GM06990 (cell line): Measurements from ENCODE around the gene SLC17A5.
"Not testable (repeated sequence)": the region's sequence is repeated elsewhere in the genome, so short reads cannot be mapped to it uniquely, and the experiment has no call there.

Source experiments
- DNase-seq: peaks from one replicate; pipeline ENCODE4 v3.0.0-alpha.2; 2011; ENCODE audit not compliant: insufficient read length; ENCODE audit errors: extremely low read depth
- H3K27me3 ChIP-seq: replicated peaks from 2 replicates; pipeline ENCODE4 v1.6.0; 2011; ENCODE audit warnings: low read length; ENCODE audit not compliant: control insufficient read depth, insufficient read depth
- H3K36me3 ChIP-seq: 2 replicates; pipeline ENCODE4 v1.5.1; 2011; ENCODE audit warnings: low read length; ENCODE audit not compliant: control insufficient read depth, insufficient read depth
- H3K4me3 ChIP-seq: replicated peaks from 2 replicates; pipeline ENCODE4 v1.5.1; 2011; ENCODE audit warnings: low read depth, mild to moderate bottlenecking, control low read depth, low read length
- CTCF ChIP-seq: IDR thresholded peaks from 2 replicates; pipeline ENCODE4 v1.5.1; 2011; ENCODE audit warnings: low read length, control low read depth, mild to moderate bottlenecking, inconsistent platforms; ENCODE audit not compliant: insufficient read depth, poor library complexity, severe bottlenecking

Gene SLC17A5

GRCh38 chr6:73569121-73569520 lies 84.7 kb downstream of the SLC17A5 start:
- no peaks in the 10 kb centered on the region for H3K27me3 ChIP-seq
- TF ChIP-seq CTCF = no peak
- no peaks in the 10 kb centered on the region for H3K36me3 ChIP-seq
- no peak overlapping the region for H3K4me3 ChIP-seq
- DNase-seq = no peak

- DNase-seq = no peak
- H3K27me3 ChIP-seq = no peaks in the 10 kb centered on the region
- no peak overlapping the region for H3K4me3 ChIP-seq
- H3K36me3 ChIP-seq = no peaks in the 10 kb centered on the region
- no peak for TF ChIP-seq CTCF
Measured at GRCh38 chr6:73566954-73567591, 86.7 kb downstream of the SLC17A5 start.

GRCh38 chr6:73566486-73566871 lies 87.3 kb downstream of the SLC17A5 start:
- not testable (repeated sequence) for H3K27me3 ChIP-seq, DNase-seq, H3K4me3 ChIP-seq, H3K36me3 ChIP-seq

- Histone ChIP-seq H3K36me3 (no peaks in the 10 kb centered on the region), H3K4me3 (no peak overlapping the region), H3K27me3 (no peaks in the 10 kb centered on the region)
- DNase-seq = no peak
- no peak for TF ChIP-seq CTCF
Measured at GRCh38 chr6:73565767-73566485, 87.9 kb downstream of the SLC17A5 start.

GRCh38 chr6:73564578-73565345 lies 89.0 kb downstream of the SLC17A5 start:
- Histone ChIP-seq H3K36me3 (no peaks in the 10 kb centered on the region), H3K4me3 (no peak overlapping the region), H3K27me3 (no peaks in the 10 kb centered on the region)
- TF ChIP-seq CTCF = no peak
- no peak for DNase-seq

GRCh38 chr6:73562558-73562957 lies 91.2 kb downstream of the SLC17A5 start:
- no peaks in the 10 kb centered on the region for H3K27me3 ChIP-seq
- no peaks in the 10 kb centered on the region for H3K36me3 ChIP-seq
- no peak for DNase-seq
- TF ChIP-seq CTCF = no peak
- H3K4me3 ChIP-seq = no peak overlapping the region
